NCI-H460 (cell line): ENCODE results near the gene PALM3. TPM values are rescaled to one million over a fixed set of nuclear protein-coding genes. Genes with fewer than 3 reads are reported as not detected.
"Not testable (repeated sequence)": the region's sequence is repeated elsewhere in the genome, so short reads cannot be mapped to it uniquely, and the experiment has no call there.

ENCODE experiments used
- DNase-seq: peaks from one replicate; pipeline ENCODE4 v3.0.0-alpha.2; 2016; ENCODE audit warnings: low read depth; ENCODE audit errors: extremely low read depth
- total RNA-seq: library from RNA; depleted of rRNA; stranded (reverse); fragments of >200 nt; shearing (Covaris generic); gene quantifications from 2 replicates; pipeline ENCODE4 v1.2.3, GENCODE V29; 2014

PALM3 gene
- total RNA-seq, 1 experiment from 2014 or later: not detected

- no peak for DNase-seq
Observed at GRCh38 chr19:14035706-14036105, 26.2 kb downstream of the PALM3 start.

GRCh38 chr19:14035159-14035558 lies 26.7 kb downstream of the PALM3 start:
- not testable (repeated sequence) for DNase-seq

GRCh38 chr19:14033946-14034345 lies 27.9 kb downstream of the PALM3 start:
- DNase-seq: no peak

- peak; percentile 42 for DNase-seq
Observed at GRCh38 chr19:14031719-14032480, 30.0 kb downstream of the PALM3 start, which contains the start of gene IL27RA. Gene IL27RA (plus strand): TSS chr19:14031762. CDS start chr19:14031873, 111 bp downstream.

- DNase-seq: no peak
Observed at GRCh38 chr19:14030997-14031718, 30.7 kb downstream of the PALM3 start.

GRCh38 chr19:14028901-14029300 lies 33.0 kb downstream of the PALM3 start:
- DNase-seq: no peak

GRCh38 chr19:14027856-14028450 lies 33.9 kb downstream of the PALM3 start, which contains the start of gene RLN3:
Gene RLN3 (plus strand): TSS chr19:14028148. CDS start chr19:14028205, 57 bp downstream.
- DNase-seq: no peak

GRCh38 chr19:14026652-14027192 lies 35.2 kb downstream of the PALM3 start:
- not testable (repeated sequence) for DNase-seq

- peak; percentile 59 for DNase-seq
Observed at GRCh38 chr19:14023404-14024235, 38.3 kb downstream of the PALM3 start.

GRCh38 chr19:14022469-14022868 lies 39.4 kb downstream of the PALM3 start:
- no peak for DNase-seq

GRCh38 chr19:14021474-14021873 lies 40.4 kb downstream of the PALM3 start:
- no peak for DNase-seq

GRCh38 chr19:14019739-14020138 lies 42.1 kb downstream of the PALM3 start:
- not testable (repeated sequence) for DNase-seq

- no peak for DNase-seq
Observed at GRCh38 chr19:14019100-14019499, 42.8 kb downstream of the PALM3 start.

- no peak for DNase-seq
Observed at GRCh38 chr19:14015524-14016035, 46.3 kb downstream of the PALM3 start.

GRCh38 chr19:14012378-14012915 lies 49.4 kb downstream of the PALM3 start:
- no peak for DNase-seq

- no peak for DNase-seq
Observed at GRCh38 chr19:14006766-14007562, 54.9 kb downstream of the PALM3 start.

- peak; percentile 99 for DNase-seq
Observed at GRCh38 chr19:14006085-14006765, 55.7 kb downstream of the PALM3 start, which contains the start of gene RFX1. Gene RFX1 (minus strand): TSS chr19:14006320. CDS start chr19:13993843, 12,477 bp downstream.
